WTC11 (cell line): ENCODE results near the gene CDC20B. TPM values are rescaled to one million over a fixed set of nuclear protein-coding genes. Genes with fewer than 3 reads are reported as not detected.

Experiments used
- ATAC-seq: fragments of 200-7000 bp; cut with Tn5 transposase; 2 replicates; pipeline ENCODE4 v1.10.0; 2021; ENCODE audit warnings: mild to moderate bottlenecking, moderate library complexity
- CTCF ChIA-PET: fragments of 300-600 bp; sonication (Branson Sonifier 250); formaldehyde crosslinking; loops from one replicate; lab custom pipeline; 2021; ENCODE audit warnings: antibody characterized with exemption; lab: Charles Lee
- POLR2A ChIA-PET: fragments of 350-600 bp; sonication (Branson Sonifier 250); formaldehyde crosslinking; loops from one replicate; lab custom pipeline; 2021; ENCODE audit warnings: antibody characterized with exemption; lab: Charles Lee
- DNase-seq: peaks from one replicate; pipeline ENCODE4 v3.0.0; 2021; ENCODE audit warnings: low spot score
- H3K27ac Mint-ChIP-seq: 2 replicates; pipeline ENCODE4 v1.8.0; 2021; ENCODE audit warnings: mixed read lengths
- H3K27me3 Mint-ChIP-seq: 2 replicates; pipeline ENCODE4 v1.8.0; 2021; ENCODE audit warnings: low read depth, mild to moderate bottlenecking, moderate library complexity, mixed read lengths
- H3K36me3 Mint-ChIP-seq: 2 replicates; pipeline ENCODE4 v1.8.0; 2021; ENCODE audit warnings: mixed read lengths
- H3K4me1 Mint-ChIP-seq: 2 replicates; pipeline ENCODE4 v1.8.0; 2022; ENCODE audit warnings: mixed read lengths
- H3K4me3 Mint-ChIP-seq: 2 replicates; pipeline ENCODE4 v1.8.0; 2021; ENCODE audit warnings: mild to moderate bottlenecking, moderate library complexity, mixed read lengths
- H3K9me3 Mint-ChIP-seq: 2 replicates; pipeline ENCODE4 v1.8.0; 2021; ENCODE audit warnings: mixed read lengths
- CDX4 ChIP-seq: fragments of 250-450 bp; sonication (Bioruptor Pico); IDR thresholded peaks from 2 replicates; pipeline ENCODE4 v1.9.0; 2021; ENCODE audit warnings: moderate library complexity, mild to moderate bottlenecking, inconsistent platforms, borderline replicate concordance
- CTCF ChIP-seq: fragments of 200-600 bp; IDR thresholded peaks from 2 replicates; pipeline ENCODE4 v1.8.0; 2022; ENCODE audit warnings: antibody characterized with exemption
- ELF4 ChIP-seq: sonication (generic); formaldehyde crosslinking; IDR thresholded peaks from 2 replicates; pipeline ENCODE4 v1.8.1; 2022; ENCODE audit warnings: low read depth, mild to moderate bottlenecking, moderate library complexity, missing genetic modification reagents
- EMX1 ChIP-seq: fragments of 250-450 bp; sonication (Bioruptor Pico); IDR thresholded peaks from 2 replicates; pipeline ENCODE4 v1.8.0; 2021; ENCODE audit warnings: mild to moderate bottlenecking
- GTF2I ChIP-seq: fragments of 250-450 bp; sonication (Bioruptor Pico); conservative IDR thresholded peaks from 2 replicates; pipeline ENCODE4 v1.4.0; 2021; ENCODE audit warnings: mild to moderate bottlenecking
- JAZF1 ChIP-seq: fragments of 250-450 bp; sonication (Bioruptor Pico); IDR thresholded peaks from 2 replicates; pipeline ENCODE4 v1.9.0; 2021; ENCODE audit warnings: moderate library complexity, mild to moderate bottlenecking, inconsistent platforms
- JUN ChIP-seq: sonication (generic); formaldehyde crosslinking; IDR thresholded peaks from 2 replicates; pipeline ENCODE4 v1.8.0; 2023; ENCODE audit warnings: mild to moderate bottlenecking, missing genetic modification reagents
- MAX ChIP-seq: sonication (generic); formaldehyde crosslinking; IDR thresholded peaks from 2 replicates; pipeline ENCODE4 v1.8.0; 2022; ENCODE audit warnings: mild to moderate bottlenecking, missing genetic modification reagents
- NFYB ChIP-seq: sonication (generic); formaldehyde crosslinking; conservative IDR thresholded peaks from 2 replicates; pipeline ENCODE4 v1.8.0; 2022; ENCODE audit warnings: low read depth, missing genetic modification reagents
- NR2C2 ChIP-seq: sonication (generic); formaldehyde crosslinking; IDR thresholded peaks from 2 replicates; pipeline ENCODE4 v1.8.0; 2022; ENCODE audit warnings: mild to moderate bottlenecking, missing genetic modification reagents
- PRRX2 ChIP-seq: fragments of 250-450 bp; sonication (Bioruptor Pico); IDR thresholded peaks from 2 replicates; pipeline ENCODE4 v1.8.0; 2021; ENCODE audit warnings: mild to moderate bottlenecking
- RELA ChIP-seq: sonication (generic); formaldehyde crosslinking; IDR thresholded peaks from 2 replicates; pipeline ENCODE4 v1.8.1; 2022; ENCODE audit warnings: missing genetic modification reagents, mild to moderate bottlenecking, borderline replicate concordance
- SOX15 ChIP-seq: fragments of 250-450 bp; sonication (Bioruptor Pico); IDR thresholded peaks from 2 replicates; pipeline ENCODE4 v1.9.0; 2021; ENCODE audit warnings: mild to moderate bottlenecking
- ZBTB43 ChIP-seq: sonication (generic); formaldehyde crosslinking; IDR thresholded peaks from 2 replicates; pipeline ENCODE4 v1.8.1; 2023; ENCODE audit warnings: mild to moderate bottlenecking, missing genetic modification reagents
- ZNF121 ChIP-seq: sonication (generic); formaldehyde crosslinking; IDR thresholded peaks from 2 replicates; pipeline ENCODE4 v1.8.0; 2023; ENCODE audit warnings: missing genetic modification reagents
- ZNF138 ChIP-seq: sonication (generic); formaldehyde crosslinking; conservative IDR thresholded peaks from 2 replicates; pipeline ENCODE4 v1.8.1; 2022; ENCODE audit warnings: mild to moderate bottlenecking, moderate library complexity, missing genetic modification reagents
- ZNF281 ChIP-seq: sonication (generic); formaldehyde crosslinking; IDR thresholded peaks from 2 replicates; pipeline ENCODE4 v1.8.0; 2023; ENCODE audit warnings: mild to moderate bottlenecking, missing genetic modification reagents
- ZNF317 ChIP-seq: sonication (generic); formaldehyde crosslinking; IDR thresholded peaks from 2 replicates; pipeline ENCODE4 v1.8.1; 2023; ENCODE audit warnings: low read depth, mild to moderate bottlenecking, moderate library complexity, missing genetic modification reagents, borderline replicate concordance
- ZNF416 ChIP-seq: fragments of 250-450 bp; sonication (Bioruptor Pico); IDR thresholded peaks from 2 replicates; pipeline ENCODE4 v1.9.0; 2021; ENCODE audit warnings: mild to moderate bottlenecking, inconsistent platforms
- ZNF425 ChIP-seq: fragments of 250-450 bp; sonication (Bioruptor Pico); conservative IDR thresholded peaks from 2 replicates; pipeline ENCODE4 v1.9.0; 2021; ENCODE audit warnings: mild to moderate bottlenecking
- ZSCAN18 ChIP-seq: fragments of 250-450 bp; sonication (Bioruptor Pico); IDR thresholded peaks from 2 replicates; pipeline ENCODE4 v2.1.2; 2022; ENCODE audit warnings: mild to moderate bottlenecking, moderate library complexity
- total RNA-seq: library from RNA; stranded (reverse); gene quantifications from 3 replicates; pipeline ENCODE4 v1.2.3, GENCODE V29; 2021

The CDC20B gene
- total RNA-seq, 1 experiment from 2014 or later, result not detected

GRCh38 chr5:55110217-55110616 is 62.8 kb downstream of the CDC20B start (continued):
- TF ChIP-seq ZBTB43 (CRISPR knock-in tag) (no peak), ELF4 (CRISPR knock-in tag) (no peak), ZNF281 (no peak), PRRX2 (CRISPR knock-in tag) (no peak), EMX1 (no peak), MAX (CRISPR knock-in tag) (no peak), ZNF416 (CRISPR knock-in tag) (no peak), ZSCAN18 (no peak), ZNF425 (CRISPR knock-in tag) (no peak), GTF2I (CRISPR knock-in tag) (no peak), NR2C2 (CRISPR knock-in tag) (no peak), ZNF138 (CRISPR knock-in tag) (no peak)

GRCh38 chr5:55108661-55109060 is 64.3 kb downstream of the CDC20B start:
- ChIA-PET POLR2A (no interaction called here), CTCF (no interaction called here)
- Mint-ChIP-seq H3K4me1 (peaks cover 14% of the 10 kb centered on the region), H3K27me3 (no peaks in the 10 kb centered on the region; the same call in 1 of the 2 replicates), H3K4me3 (no peak overlapping the region), H3K27ac (no peak overlapping the region), H3K9me3 (peaks cover 7% of the 10 kb centered on the region), H3K36me3 (no peaks in the 10 kb centered on the region)
- TF ChIP-seq ZNF281 (no peak), JAZF1 (CRISPR knock-in tag) (no peak), SOX15 (CRISPR knock-in tag) (no peak), CDX4 (CRISPR knock-in tag) (no peak), EMX1 (no peak), ZBTB43 (CRISPR knock-in tag) (no peak), RELA (CRISPR knock-in tag) (no peak), JUN (CRISPR knock-in tag) (no peak), ZNF121 (no peak), NFYB (CRISPR knock-in tag) (no peak), CTCF (no peak), ZNF317 (CRISPR knock-in tag) (no peak)
- no peak for DNase-seq
- ATAC-seq, result no peak
